ENCODE results near the gene ATP5PO.

The ATP5PO gene, protein sequence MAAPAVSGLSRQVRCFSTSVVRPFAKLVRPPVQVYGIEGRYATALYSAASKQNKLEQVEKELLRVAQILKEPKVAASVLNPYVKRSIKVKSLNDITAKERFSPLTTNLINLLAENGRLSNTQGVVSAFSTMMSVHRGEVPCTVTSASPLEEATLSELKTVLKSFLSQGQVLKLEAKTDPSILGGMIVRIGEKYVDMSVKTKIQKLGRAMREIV

DNA sequence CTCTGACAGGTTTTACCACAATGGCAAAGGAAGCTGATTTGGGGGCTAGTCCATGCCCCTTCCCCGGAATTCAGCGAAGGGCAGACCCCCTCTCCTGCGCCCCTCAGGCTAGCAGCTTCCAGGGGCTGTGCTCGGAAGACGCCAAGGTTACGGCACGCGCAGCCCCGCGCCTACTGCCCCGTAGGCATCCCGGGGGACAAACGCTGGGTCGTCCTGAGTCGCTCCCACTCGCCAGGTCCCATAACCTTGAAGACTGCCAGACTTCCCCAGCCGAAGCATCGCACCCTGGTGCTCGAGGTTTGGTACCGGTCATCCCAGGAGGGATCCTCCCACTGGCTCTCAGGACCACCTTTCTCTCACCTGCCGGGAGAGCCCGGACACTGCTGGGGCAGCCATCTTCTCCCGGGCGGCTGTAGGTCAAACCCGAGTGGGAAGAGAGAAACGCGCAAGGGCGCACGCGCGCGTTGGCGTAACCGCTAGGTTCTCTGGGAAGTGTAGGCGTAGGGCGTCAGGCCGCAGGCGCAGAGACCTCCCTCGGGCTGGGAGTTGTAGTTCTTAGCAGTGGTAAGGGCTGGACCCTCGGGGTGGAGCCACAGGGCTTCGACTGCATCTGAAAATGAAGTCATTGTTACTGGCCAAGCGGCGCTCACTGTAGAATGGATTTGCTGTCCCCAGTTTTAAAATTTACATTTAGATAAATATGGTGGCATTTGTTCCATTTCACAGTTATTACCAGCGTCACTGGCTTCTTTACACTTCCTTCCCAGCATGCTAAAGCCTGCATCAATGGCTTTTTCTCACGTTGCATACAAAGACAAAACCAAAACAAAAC lies at the start of gene ATP5PO:
ATP5PO (minus strand) TSS at position 437 of the 832 bp plus-strand sequence; CDS start at position 396, 41 bp downstream.
- DNase-seq (ENCODE audit: low spot score) = peak; percentile 98

DNA sequence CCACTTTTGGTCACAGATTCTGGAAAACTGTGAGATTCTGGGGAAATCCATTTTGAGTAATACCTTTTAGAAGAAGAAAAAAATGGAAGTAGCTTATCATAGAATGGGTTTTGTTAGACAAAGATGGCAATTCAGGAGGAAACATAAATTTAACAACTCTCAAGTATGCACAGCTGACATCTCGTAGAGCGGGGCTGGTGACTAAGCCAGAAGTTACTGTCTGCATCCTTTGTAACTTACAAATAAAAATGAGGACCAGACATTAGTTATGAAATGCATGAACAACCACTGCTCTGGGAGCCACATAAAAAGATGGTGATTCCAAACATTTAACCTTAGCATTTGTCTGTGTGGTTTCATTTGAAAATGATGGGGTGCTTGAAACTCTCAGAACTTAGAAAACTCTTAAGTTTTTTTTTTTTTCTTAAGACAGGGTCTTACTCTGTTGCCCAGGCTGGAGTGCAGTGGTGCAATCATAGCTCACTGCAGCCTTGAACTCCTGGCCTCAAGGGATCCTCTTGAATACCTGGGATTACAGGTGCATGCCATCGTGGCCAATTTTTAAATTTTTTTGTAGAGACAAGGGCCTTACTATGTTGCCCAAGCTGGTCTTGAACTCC lies 49.2 kb upstream of the ATP5PO start:
- no peak for DNase-seq (ENCODE audit: low spot score)

DNA sequence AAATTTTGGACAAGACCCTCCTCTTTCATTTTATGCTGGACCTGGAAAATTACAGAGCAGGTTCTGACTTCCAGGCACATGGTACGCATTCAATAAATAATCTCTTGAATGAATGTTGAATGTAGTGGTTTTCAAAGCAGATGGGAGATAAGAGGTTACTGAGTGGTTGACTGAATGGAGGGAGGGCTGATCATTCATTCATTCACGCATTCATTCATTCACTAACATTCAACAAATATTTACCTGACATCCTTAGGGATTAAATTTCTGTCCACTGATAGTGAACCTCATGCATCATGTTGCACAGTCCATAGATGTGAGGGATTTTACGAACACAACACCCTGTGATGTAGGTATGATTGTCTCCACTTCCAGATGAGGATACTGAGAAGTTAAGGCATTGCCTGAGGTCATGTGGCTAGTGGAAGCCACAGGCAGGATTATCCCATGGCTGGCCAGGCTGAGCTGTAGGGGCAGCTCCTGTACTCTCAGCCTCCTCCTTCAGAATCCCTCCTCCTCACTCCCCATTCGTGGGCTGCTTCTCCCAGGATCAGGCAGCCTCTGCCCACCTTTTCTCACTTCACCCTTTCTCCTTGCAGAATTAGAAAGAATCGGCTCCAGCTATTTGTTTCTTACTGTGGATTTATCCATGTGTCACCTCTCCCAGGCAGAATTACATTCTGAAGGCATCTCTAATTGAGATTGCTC lies 48.4 kb upstream of the ATP5PO start:
- DNase-seq (ENCODE audit: low spot score) = no peak

DNA sequence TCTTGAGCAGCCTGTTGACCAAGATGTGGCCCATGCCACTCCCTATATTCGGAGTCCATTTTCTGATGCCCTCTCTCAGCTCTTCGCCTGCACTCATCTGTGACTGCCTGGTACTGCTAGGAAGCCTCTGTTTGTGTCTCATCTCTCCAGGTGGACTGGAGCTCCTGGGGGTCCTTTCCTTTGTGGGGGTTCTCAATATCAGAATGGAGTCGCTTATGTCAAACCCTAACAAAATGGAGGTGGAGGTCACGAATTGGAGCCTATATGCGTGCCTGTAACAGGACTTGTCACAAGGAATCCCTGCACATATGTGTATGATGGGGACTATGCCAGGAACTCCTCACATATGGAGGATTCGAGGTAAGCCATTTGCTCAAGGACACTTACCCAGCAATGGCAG lies 46.7 kb upstream of the ATP5PO start:
- no peak for DNase-seq (ENCODE audit: low spot score)

DNA sequence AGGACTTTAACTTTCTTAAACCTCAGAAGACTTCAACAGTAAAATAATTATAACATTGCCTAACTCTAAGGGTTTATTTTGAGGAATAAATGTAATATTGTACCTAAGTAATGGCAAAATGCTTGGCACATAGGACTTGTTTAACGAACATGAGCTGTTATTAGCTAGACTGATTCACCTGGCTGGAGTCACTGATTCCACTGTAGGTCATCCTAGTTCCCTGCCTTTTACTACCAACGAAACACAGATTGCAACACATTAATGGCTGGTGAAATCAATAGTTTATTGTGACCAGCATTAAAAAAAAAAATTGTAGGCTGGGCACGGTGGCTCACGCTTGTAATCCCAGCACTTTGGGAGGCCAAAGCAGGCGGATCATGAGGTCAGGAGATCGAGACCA lies 45.5 kb upstream of the ATP5PO start:
- DNase-seq (ENCODE audit: low spot score) = no peak

DNA sequence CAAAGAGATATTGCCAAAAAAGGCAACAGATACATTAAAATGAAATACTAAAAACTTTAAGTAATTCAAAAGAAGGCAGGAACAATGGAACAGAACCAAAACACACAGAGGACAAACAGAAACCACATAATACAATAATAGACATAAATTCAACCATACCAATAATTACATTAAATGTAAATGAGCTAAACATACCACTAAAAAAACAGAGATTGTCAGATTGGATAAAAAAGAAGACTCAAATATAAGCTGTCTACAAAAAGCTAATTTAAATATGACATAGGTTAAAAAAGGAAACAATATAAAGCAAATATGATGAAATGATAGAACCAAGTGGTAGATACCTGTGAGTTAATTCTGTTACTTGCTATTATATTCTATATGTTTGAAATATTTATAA lies 44.1 kb upstream of the ATP5PO start:
- no peak for DNase-seq (ENCODE audit: low spot score)

DNA sequence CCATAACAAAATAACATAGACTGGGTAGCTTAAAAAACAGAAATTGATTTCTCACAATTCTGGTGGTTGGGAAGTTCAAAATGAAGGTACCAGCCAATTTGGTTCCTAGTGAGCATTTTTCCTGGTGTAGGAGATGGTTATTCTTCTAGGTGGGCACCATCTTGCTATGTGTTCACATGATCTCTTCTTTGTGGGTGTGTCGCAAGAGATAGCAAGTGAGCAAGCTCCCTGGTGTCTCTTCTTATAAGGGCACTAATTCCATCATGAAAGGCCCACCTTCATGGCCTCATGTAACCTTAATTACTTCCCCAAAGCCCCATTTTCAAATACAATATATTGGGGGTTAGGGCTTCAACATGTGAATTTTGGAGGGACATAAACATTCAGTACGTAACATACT lies 38.8 kb upstream of the ATP5PO start:
- no peak for DNase-seq (ENCODE audit: low spot score)

DNA sequence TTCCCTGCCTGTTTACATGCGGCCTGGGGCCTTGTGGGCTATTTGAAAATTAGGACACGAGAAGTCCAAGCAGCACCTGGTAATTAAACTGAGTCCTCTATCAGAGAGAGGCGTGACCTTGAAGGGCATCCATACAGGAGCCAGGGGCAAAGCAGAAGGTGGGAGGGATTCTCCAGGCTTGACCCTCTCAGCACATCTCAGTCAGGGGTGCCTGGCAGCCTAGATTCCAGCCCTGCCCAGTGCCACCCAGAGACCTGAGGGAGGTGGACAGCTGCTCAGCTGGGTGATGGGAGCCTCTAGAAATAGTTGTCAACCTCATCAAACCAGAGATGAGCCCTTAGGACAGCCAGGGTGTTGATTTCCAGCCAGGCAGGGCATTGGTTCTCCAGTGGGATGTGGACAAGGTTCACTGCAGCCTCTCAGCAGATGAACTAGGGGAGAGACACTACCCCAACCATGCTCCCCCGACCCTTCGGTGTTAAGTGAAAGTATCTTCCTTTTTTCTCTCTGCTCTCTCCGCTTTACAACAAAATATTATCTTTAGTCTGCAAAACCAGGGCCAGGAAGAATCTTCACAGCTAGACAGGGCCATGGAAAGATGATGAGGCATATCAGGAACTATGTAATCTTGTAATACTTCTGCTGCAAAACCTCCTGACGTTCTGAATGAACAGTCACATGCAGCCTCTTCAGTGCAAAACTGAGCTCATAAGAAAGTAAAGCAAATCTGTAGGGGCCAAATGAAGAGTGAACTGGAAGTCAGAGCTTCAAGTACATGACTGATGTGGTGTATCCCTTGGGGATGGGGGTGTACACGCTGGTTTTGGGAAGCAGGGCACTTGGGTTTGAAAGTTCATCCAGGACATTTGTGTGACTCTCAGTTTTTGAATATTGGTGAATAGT lies 35.9 kb upstream of the ATP5PO start:
- no peak for DNase-seq (ENCODE audit: low spot score)

DNA sequence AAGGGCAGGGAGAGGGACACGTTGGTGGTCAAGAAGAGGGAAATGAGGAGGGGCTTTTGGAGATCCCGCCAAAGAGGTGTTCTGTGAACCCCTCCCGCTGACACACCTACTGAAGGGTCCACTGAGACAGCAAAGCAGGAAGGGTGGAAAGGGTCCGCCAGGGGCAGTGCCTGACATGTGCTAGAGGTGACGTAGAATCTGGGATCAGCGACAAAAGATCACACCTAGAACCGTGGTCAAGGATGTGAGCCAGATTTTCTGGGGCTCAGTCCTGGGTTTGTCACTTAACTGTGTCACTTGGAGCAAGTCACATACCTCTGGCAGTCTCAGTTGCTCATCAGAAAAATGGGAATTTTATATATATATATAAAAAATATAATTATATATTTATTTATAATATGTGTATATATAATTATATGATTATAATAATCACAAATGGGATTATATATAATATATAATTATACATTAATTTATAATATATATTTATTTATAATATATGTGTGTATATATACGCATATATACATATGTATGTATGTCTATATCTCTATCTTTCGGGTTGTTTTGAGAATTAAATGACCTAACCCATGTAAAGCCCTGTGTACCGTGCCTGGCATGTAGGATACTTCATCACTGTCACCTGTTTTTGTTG lies 35.0 kb upstream of the ATP5PO start:
- DNase-seq (ENCODE audit: low spot score) = no peak

DNA sequence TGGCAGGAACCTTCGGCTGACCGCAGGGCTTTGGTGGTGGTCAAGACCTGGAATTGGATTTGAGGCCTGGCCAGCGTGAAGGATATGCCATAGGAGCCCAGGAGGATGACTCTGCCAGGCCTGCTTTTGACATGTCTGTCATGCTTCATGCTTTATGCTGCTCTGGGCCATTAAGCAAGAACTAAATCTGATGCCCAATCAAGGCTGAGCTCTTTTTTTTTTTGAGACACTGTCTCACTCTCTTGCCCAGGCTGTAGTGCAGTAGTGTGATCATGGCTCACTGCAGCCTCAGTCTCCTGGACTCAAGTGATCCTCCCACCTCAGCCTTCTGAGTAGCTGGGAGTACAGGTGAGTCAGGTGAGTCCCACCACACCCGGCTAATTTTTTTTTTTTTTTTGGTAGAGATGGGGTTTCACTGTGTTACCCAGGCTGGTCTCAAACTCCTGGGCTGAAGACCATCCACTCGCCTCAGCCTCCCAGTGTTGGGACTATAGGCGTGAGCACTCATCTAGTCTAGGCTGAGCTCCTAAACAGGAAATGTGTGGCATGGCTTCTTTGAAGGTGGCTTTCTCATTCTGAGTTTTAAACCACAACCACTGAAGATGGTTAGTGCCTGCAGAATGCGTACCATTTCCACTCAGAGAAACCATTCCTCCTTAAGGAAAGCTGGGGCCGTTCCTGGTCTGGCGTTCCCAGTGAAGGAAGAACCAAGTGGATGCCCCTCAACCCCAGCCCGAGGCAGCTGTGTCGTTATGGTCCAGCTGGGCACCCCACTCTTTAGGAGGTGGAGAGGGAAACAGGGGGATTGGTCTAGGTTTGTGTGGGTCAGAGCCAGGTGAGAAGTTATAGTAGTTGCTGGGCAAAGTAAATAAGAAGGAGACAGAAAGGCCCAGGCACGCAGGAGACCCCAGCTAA lies 34.2 kb upstream of the ATP5PO start:
- no peak for DNase-seq (ENCODE audit: low spot score)

DNA sequence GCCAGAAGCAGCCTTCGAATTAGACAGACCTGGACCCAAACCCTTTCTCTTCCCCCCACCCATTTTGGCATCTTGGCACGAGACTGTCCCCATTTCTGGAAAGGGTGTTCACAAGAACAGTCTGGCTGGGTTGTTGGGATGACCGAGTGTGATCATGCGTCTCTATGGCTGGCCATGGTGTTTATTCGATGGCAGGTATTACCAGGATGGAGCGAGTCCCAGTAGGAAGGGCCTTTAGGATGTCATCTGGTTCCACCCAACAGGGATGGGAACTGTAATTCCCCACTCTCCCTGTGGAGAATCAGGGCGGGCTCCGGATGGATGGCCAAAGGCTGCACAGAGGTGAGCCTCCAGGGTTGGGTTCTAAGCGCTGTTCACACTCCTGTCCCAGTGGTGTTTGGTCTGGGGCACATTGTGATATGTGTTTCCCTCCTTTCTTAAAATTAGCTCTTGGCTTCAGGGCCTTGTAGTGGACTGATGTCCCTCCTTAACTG lies 33.4 kb upstream of the ATP5PO start:
- DNase-seq (ENCODE audit: low spot score) = no peak

DNA sequence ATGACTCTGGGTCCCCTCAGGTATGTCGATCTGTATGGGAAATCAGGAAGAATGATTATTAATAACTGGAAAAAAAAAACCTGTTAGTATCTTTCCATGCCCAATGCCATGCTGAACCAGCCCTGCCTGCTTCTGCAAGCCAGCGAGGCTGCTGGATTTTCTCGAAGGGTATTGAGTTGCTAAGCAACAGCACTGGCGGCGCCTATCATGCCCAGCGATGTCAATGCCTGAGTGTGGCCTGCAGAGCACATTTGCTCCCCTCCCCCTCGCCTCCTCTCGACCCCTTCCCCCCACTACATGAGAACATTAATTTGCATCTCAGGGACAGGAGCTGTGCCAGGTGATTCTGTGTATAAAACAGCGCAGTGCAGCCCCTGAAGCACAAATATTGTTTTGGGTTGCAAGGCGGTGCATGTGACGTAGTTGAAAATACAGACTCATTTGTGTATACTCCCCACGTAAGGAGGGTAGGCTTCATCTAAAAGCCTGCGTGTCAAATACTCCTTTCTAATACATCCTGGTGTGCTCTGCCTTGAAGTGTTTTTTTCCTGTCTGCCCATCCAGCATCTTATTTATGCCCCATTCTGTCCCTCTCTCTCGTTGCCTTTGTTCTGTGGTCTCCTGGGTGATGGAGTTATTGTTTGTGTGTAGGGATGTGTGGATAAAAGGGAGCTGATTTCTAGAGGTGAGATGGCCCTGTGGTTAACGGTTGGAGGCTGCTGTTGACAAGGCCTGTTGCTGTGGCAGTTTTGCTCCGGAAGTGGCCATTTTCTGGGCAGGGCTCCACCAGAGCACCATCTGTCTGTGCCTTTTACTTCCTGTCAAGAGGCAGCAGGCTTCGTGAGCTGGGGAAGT lies 32.7 kb upstream of the ATP5PO start:
- no peak for DNase-seq (ENCODE audit: low spot score)

DNA sequence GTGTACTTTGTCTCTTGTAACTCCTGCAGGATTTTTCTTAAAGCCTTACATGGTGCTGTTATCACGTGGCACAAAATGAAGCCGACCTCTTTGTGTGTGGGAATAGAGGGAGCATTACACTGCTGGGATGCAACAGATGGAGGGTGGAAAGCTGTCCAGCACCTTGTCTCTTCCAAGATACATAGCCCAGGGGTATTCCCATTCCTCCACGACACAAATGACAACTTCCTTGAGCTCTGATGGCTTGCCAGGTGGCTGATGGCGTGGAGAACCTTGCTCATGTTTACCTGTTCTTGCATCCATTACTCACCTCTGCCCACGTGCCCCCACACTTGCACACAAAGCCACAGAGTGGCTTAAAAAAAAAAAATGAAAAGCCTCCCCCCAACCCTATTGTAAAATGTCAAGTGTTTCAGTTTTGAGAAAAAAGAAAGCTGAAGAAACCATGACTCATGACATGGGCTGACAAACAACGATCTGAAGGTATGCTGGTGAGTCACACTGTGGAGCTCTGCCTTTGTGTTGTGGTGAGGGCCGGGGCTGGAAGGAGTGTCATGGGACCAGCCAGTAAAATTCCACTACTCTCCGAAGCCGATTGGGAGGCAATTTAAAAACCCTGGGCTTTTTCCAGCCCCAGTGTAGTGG lies 32.0 kb upstream of the ATP5PO start:
- peak; percentile 94 for DNase-seq (ENCODE audit: low spot score)

DNA sequence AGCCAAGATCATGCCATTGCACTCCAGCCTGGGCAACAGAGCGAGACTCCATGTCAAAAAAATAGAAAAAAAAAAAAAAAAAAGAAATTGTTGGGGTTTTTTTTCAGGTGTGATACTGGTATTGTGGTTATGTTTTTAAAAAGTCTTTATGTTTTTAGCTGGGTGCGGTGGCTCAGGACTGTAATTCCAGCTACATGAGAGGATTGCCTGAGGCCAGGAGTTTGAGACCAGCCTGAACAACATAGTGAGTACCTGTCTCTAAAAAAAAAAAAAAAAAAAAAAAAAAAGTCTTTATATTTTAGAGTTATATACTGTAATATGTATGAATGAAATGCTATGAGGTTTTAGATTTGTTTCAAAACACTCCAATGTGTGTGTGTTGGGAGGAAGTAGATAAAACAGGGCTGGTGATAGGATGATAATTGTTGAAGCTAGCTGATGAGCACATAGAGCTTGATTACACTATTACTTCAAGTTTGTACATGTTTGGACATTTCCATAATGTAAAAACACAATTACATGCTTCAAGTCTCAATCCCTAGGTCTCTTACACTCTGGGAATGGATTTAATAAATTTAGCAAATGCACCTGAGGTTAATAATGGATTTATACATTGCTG lies 30.2 kb upstream of the ATP5PO start:
- DNase-seq (ENCODE audit: low spot score) = no peak

DNA sequence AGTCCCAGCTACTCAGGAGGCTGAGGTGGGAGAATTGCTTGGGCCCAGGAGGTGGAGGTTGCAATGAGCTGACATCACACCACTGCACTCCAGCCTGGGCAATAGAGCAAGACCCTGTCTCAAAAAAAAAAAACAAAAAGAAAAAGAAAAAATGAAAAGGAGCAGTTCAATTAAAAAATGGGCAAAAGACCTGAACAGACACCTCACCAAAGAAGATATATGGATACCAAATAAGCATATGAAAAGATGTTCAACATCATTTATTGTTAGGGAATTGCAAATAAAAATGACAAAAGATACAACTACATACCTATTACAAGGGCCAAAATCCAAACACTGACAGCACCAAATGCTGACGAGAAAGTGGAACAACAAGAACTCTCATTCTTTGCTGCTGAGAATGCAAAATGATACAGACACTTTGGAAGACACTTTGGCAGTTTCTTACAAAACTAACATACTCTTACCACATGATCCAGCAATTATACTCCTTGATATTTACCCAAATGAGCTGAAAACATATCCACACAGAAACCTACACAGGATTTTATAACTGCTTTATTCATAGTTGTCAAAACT lies 28.7 kb upstream of the ATP5PO start:
- DNase-seq (ENCODE audit: low spot score) = no peak

DNA sequence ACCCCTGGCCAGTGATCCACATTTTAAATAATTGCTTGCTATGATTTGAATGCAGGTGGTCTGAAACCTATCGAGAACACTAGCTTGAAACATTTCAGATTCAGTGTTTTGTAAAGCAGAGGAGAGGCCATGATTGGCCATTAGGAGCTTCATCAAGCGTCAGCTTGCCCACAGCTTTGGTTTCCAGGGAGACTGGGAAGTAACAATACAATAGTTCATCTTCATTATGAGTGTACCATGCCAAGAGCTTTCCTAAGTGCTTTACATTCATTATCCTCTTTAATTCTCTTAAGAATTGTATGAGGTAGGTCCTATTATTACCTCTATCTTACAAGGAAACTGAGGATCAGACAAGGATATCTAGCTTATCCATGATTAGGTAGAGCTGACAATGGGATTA lies 27.7 kb upstream of the ATP5PO start:
- DNase-seq (ENCODE audit: low spot score) = no peak

DNA sequence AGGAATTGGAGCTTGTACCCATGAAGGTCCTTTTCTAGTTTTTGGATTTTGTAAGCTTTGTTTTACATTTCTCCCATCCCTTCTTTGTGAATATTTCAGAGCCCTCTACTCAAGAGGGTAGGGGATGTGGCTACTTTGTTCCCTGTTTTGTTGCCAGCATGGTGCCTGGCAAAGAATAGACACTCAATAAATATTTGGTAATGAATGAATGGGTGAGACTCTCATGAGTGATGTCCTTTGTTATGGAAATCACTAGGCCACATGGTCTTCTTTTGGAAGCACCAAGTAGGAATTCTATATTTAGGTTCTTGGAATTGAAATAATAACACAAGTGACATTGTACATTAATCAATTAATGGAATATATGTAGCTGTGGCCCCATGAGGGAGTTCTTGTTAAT lies 26.8 kb upstream of the ATP5PO start:
- DNase-seq (ENCODE audit: low spot score) = no peak

DNA sequence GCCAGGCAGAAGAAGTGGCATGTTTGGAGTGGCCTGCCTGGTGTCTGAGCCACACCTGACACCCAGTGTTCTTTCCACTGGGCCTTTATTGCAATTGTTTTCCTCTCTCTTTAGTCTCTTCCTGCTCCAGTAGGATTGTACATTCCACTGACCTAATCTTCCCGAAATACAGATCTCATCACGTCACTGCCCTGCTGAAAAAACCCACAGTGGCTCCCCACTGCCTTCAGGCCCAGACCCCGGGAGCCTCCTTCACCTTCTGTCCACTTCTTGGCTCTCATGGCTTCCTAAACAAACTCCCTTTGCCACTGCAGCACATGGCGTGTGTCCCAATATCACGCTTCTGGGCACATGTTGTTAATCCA lies 25.3 kb upstream of the ATP5PO start:
- DNase-seq (ENCODE audit: low spot score) = no peak

Data from kidney capillary endothelial cell (primary cell).